GM13976 (cell line): ENCODE measurements around the gene ASPA.
"Not testable (repeated sequence)": the region's sequence is repeated elsewhere in the genome, so short reads cannot be mapped to it uniquely, and the experiment has no call there.

Experiments used
- DNase-seq: peaks from one replicate; pipeline ENCODE4 v3.0.0; 2012; ENCODE audit warnings: low spot score
- in situ Hi-C: fragments of 300-500 bp; cut with MboI; formaldehyde crosslinking; loops from one replicate; pipeline ENCODE4 v1.12.0; 2022; ENCODE audit warnings: low sequenced_read_pairs, mixed read lengths, inconsistent platforms; ENCODE audit not compliant: unreplicated experiment
- TF ChIP-seq, protein P1 (sequence below): IDR thresholded peaks from 2 replicates; pipeline ENCODE4 v1.5.1; 2012; ENCODE audit warnings: borderline replicate concordance, mild to moderate bottlenecking; ENCODE audit not compliant: insufficient read depth; ENCODE audit errors: extremely low read depth, missing control alignments, control extremely low read depth

ASPA gene

DNA sequence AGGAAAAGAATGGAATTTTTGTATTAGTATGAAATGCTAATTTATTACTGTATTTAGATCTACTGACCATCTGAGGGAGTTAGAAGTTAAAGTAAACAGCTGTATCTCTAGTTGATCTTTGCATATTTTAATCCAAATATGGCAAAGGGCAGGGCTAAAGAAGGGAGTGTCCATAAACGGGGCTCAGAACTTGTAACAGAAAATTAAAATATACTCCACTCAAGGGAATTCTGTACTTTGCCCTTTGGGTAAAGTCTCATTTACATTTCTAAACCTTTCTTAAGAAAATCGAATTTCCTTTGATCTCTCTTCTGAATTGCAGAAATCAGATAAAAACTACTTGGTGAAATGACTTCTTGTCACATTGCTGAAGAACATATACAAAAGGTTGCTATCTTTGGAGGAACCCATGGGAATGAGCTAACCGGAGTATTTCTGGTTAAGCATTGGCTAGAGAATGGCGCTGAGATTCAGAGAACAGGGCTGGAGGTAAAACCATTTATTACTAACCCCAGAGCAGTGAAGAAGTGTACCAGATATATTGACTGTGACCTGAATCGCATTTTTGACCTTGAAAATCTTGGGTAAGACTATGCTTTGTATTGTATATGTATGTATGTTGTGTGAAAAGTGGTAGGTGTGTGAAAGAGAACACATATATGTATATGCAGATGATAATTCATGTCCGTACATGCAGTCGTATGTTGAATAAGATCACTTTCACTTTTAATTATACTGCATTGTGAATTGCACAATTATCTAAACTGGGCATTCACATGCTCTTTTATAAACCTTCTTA lies at the start of gene ASPA:
ASPA (plus strand) TSS at position 186 of the 799 bp plus-strand sequence; CDS start at position 349, 163 bp downstream.
- no peak for DNase-seq
- TF ChIP-seq, protein P1, sequence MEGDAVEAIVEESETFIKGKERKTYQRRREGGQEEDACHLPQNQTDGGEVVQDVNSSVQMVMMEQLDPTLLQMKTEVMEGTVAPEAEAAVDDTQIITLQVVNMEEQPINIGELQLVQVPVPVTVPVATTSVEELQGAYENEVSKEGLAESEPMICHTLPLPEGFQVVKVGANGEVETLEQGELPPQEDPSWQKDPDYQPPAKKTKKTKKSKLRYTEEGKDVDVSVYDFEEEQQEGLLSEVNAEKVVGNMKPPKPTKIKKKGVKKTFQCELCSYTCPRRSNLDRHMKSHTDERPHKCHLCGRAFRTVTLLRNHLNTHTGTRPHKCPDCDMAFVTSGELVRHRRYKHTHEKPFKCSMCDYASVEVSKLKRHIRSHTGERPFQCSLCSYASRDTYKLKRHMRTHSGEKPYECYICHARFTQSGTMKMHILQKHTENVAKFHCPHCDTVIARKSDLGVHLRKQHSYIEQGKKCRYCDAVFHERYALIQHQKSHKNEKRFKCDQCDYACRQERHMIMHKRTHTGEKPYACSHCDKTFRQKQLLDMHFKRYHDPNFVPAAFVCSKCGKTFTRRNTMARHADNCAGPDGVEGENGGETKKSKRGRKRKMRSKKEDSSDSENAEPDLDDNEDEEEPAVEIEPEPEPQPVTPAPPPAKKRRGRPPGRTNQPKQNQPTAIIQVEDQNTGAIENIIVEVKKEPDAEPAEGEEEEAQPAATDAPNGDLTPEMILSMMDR: no peak
- in situ Hi-C loops: no loop called here

DNA sequence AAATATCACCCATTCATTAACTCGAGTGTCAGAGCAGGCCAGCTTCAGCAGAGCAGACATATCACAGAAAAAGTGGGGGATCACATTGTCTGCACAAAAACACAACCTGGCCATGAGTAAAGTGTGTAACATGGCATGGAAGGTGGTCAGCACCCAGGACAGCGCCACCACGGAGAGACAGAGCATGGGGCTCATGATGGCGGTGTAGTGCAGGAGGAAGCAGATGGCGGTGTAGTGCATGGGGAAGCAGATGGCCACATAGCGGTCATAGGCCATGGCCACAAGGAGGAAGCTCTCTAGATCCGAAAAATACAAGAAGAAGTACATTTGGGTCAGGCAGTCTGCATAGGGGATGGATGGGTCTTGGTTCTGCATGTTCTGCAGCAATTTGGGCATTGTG lies 42.6 kb upstream of the ASPA start:
- DNase-seq, in situ Hi-C loops: not testable (repeated sequence)

DNA sequence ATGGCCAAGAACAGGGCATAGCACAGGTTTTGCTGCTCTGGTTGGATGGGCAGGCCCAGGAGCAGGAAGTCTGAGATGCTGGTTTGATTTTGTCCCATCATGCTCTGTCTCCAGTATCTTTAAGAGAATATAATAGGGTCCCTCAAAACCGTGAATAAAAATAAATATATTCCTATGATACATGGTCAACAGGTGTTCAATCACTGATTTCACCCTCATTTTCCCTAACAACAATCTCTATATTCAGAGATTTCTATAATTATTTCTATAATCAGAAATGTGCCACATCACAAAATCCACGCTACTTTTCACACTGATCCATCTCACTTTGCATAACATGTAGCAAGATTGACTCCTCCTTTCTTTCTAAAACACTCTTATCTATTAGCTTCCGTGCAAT lies 42.1 kb upstream of the ASPA start, which contains the start of gene OR1E2:
OR1E2 (minus strand) TSS at position 101 of the 400 bp plus-strand sequence; CDS start at position 101, 0 bp downstream.
- DNase-seq: no peak
- in situ Hi-C loops: no loop called here
- TF ChIP-seq, protein P1: no peak

DNA sequence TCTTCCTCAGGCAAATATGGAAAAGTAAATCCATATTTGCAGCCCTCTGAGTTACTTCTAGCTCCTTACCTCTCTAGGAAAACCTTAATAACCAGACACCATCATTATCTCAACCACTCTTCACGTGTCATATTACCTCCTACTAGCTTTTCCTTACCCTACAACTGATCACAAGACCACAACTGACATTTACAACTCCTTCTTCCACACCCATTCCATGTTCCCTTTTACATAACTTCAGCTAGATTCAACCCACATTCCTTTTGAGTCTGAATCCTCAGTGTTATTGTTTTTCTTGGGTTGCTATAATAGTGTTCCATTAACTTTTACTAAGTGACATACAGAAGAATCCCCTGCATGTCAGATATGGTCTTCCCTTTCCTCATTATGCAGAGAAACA lies 37.4 kb upstream of the ASPA start:
- TF ChIP-seq, protein P1: no peak
- in situ Hi-C loops: no loop called here
- DNase-seq: no peak

DNA sequence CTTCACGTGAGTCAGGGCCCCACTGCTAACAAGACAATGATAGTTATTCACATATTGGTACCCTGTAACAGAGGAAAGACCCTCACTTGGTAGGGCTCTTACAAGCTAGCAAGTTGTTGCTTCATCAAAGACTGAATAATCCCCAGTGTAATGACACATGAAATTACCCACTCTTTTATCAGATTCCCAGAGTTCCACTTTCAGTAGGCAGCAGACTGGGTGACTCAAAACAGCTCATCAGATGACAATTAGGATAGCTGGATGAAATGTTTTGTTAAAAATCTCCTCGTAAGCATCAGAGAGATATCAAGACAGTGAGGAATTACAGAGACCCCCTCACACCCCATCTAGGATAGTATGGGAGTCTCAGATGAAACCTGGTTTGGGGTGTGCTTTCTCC lies 35.3 kb upstream of the ASPA start:
- no peak for DNase-seq
- in situ Hi-C loops: no loop called here
- TF ChIP-seq, protein P1: no peak

DNA sequence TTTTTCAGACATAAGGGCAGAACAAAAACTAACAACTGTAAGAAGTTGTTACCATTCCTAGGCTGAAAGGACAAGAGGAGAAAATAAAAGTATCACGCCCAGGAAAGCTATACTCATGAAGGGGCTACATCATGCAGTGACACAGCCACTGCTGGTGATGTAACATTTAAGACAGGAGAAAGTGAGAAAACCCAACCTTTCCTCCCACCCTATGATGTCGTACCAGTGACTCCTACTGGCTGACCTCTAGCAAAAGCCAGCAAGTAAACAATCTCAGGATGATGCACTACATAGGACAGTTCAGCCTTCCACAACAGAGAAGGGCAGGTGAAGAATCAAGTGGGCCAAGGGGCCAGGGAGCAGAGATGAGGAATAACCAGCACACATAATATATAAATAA lies 28.2 kb upstream of the ASPA start:
- TF ChIP-seq, protein P1: no peak
- DNase-seq: no peak
- in situ Hi-C loops: no loop called here

DNA sequence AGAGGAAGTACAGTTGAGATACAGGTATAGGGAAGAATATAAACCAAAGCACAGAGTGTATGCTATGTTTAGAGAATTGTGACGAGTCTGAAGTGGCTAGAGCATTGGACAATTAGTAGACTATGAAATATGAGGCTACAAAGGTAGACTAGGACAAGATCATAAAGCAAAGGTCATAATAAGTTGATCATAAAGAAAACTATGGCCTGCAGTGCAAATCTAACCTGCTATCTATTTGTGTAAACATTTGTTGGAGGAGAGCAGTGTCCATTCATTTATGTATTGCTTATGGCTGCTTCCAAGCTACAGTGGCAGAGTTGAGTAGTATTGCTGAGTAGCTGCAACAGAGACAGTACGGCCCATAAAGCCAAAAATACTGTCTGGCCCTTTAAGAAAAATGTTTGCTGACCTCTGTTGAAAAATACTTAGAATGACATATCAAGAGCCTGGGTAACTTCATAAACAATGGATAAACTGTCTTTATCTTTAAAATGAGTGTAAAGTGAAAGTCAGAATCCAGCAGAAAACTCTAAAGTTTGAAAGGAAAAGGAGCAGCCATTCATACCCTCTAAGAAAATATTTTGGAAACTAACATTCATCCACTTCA lies 27.6 kb upstream of the ASPA start:
- in situ Hi-C loops: no loop called here
- DNase-seq: no peak
- TF ChIP-seq, protein P1: no peak

DNA sequence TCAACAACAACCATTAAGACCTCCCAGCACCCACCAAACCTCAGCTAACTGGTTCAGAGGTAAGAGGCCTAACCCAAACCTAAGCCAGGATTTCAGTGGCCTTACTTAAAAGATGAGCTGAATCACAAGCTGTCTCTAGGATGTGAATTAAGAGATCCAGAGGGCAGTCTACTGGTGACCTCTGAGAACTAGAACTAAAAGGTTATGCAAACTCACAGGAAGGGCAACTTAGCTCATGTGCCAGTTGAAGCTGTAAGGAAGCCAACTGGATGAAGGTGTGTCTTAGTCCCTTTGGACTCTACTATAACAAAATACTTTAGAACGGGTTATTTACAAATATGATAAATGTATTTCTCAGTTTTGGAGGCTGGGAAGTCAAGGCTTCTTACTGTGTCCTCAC lies 9.4 kb upstream of the ASPA start:
- DNase-seq, in situ Hi-C loops: not testable (repeated sequence)
